Osteoblast (primary cell): Measurements from ENCODE around the gene ABCB4. TPM values are rescaled to one million over a fixed set of nuclear protein-coding genes. Genes with fewer than 3 reads are reported as not detected.
A peak's percentile ranks its signal among the peaks of the same experiment; 100 is the strongest.

ENCODE experiments used
- DNase-seq: peaks from one replicate; pipeline ENCODE4 v3.0.0; 2011; ENCODE audit warnings: low spot score, mixed read lengths; ENCODE audit not compliant: insufficient read length; ENCODE audit errors: missing footprints
- H2AFZ ChIP-seq: 2 replicates; pipeline ENCODE4 v1.6.0; 2011; ENCODE audit warnings: mild to moderate bottlenecking, low read length
- H3K27ac ChIP-seq: 2 replicates; pipeline ENCODE4 v1.5.1; 2011; ENCODE audit warnings: mild to moderate bottlenecking, low read depth, low read length, moderate library complexity
- H3K27me3 ChIP-seq: 2 replicates; pipeline ENCODE4 v1.6.0; 2012; ENCODE audit warnings: mild to moderate bottlenecking, control low read depth, inconsistent platforms, low read length, moderate library complexity; ENCODE audit not compliant: insufficient read depth
- H3K36me3 ChIP-seq: 2 replicates; pipeline ENCODE4 v1.5.1; 2011; ENCODE audit warnings: mild to moderate bottlenecking, low read length, control low read depth, moderate library complexity; ENCODE audit not compliant: insufficient read depth
- H3K4me1 ChIP-seq: 2 replicates; pipeline ENCODE4 v1.5.1; 2011; ENCODE audit warnings: mild to moderate bottlenecking, low read length, control low read depth, moderate library complexity; ENCODE audit not compliant: insufficient read depth
- H3K4me2 ChIP-seq: 2 replicates; pipeline ENCODE4 v1.6.0; 2011; ENCODE audit warnings: mild to moderate bottlenecking, low read length; ENCODE audit not compliant: insufficient read depth
- H3K4me3 ChIP-seq: fragments of 200-600 bp; sonication (generic); 3 replicates; pipeline ENCODE4 v1.5.1; 2012; ENCODE audit warnings: mild to moderate bottlenecking, low read length, inconsistent platforms; ENCODE audit not compliant: insufficient read depth
- H3K79me2 ChIP-seq: 2 replicates; pipeline ENCODE4 v1.6.0; 2012; ENCODE audit warnings: mild to moderate bottlenecking, low read length, control low read depth, inconsistent platforms; ENCODE audit not compliant: insufficient read depth
- H3K9me3 ChIP-seq: 2 replicates; pipeline ENCODE4 v1.5.1; 2011; ENCODE audit warnings: low read depth, low read length, control low read depth
- H4K20me1 ChIP-seq: 2 replicates; pipeline ENCODE4 v1.6.0; 2012; ENCODE audit warnings: mild to moderate bottlenecking, low read length, control low read depth; ENCODE audit not compliant: insufficient read depth
- CTCF ChIP-seq: IDR thresholded peaks from 2 replicates; pipeline ENCODE4 v1.5.1; 2011; ENCODE audit warnings: mild to moderate bottlenecking, low read depth, low read length, moderate library complexity; ENCODE audit errors: extremely low read depth
- total RNA-seq: library from RNA; depleted of rRNA; stranded (reverse); fragments of >200 nt; gene quantifications from 2 replicates; pipeline ENCODE4 v1.2.3, GENCODE V29; 2012

The ABCB4 gene
- total RNA-seq, 1 donor: 0.36 TPM

GRCh38 chr7:87507446-87507845 lies 32.0 kb upstream of the ABCB4 start:
- Histone ChIP-seq H3K4me1 (no peaks in the 10 kb centered on the region), H4K20me1 (no peaks in the 10 kb centered on the region), H3K4me2 (no peak overlapping the region), H2AFZ (no peak overlapping the region), H3K4me3 (no peak overlapping the region), H3K79me2 (no peaks in the 10 kb centered on the region), H3K27ac (no peak overlapping the region), H3K9me3 (no peaks in the 10 kb centered on the region), H3K36me3 (no peaks in the 10 kb centered on the region), H3K27me3 (no peaks in the 10 kb centered on the region)
- no peak for TF ChIP-seq CTCF
- no peak for DNase-seq

- no peaks in the 10 kb centered on the region for H3K36me3 ChIP-seq
- no peak overlapping the region for H3K4me3 ChIP-seq
- no peaks in the 10 kb centered on the region for H3K79me2 ChIP-seq
- H2AFZ ChIP-seq: no peak overlapping the region
- H3K4me1 ChIP-seq: no peaks in the 10 kb centered on the region
- DNase-seq: no peak
- H3K27ac ChIP-seq: no peak overlapping the region
- H3K4me2 ChIP-seq: no peak overlapping the region
- TF ChIP-seq CTCF: peak; percentile 40
- H3K9me3 ChIP-seq: no peaks in the 10 kb centered on the region
- H4K20me1 ChIP-seq: no peaks in the 10 kb centered on the region
- H3K27me3 ChIP-seq: no peaks in the 10 kb centered on the region
Observed at GRCh38 chr7:87506246-87507180, 31.0 kb upstream of the ABCB4 start.

GRCh38 chr7:87505557-87506245 lies 30.2 kb upstream of the ABCB4 start:
- no peak overlapping the region for H3K4me2 ChIP-seq
- H2AFZ ChIP-seq: no peak overlapping the region
- TF ChIP-seq CTCF: no peak
- no peak overlapping the region for H3K4me3 ChIP-seq
- H3K4me1 ChIP-seq: no peaks in the 10 kb centered on the region
- no peak for DNase-seq
- H4K20me1 ChIP-seq: no peaks in the 10 kb centered on the region
- H3K27me3 ChIP-seq: no peaks in the 10 kb centered on the region
- no peak overlapping the region for H3K27ac ChIP-seq
- no peaks in the 10 kb centered on the region for H3K36me3 ChIP-seq
- no peaks in the 10 kb centered on the region for H3K79me2 ChIP-seq
- no peaks in the 10 kb centered on the region for H3K9me3 ChIP-seq

GRCh38 chr7:87505122-87505521 lies 29.6 kb upstream of the ABCB4 start:
- H4K20me1 ChIP-seq: no peaks in the 10 kb centered on the region
- H3K27me3 ChIP-seq: no peaks in the 10 kb centered on the region
- TF ChIP-seq CTCF: no peak
- no peaks in the 10 kb centered on the region for H3K36me3 ChIP-seq
- H3K27ac ChIP-seq: no peak overlapping the region
- no peaks in the 10 kb centered on the region for H3K9me3 ChIP-seq
- no peak overlapping the region for H3K4me2 ChIP-seq
- H3K4me1 ChIP-seq: no peaks in the 10 kb centered on the region
- no peaks in the 10 kb centered on the region for H3K79me2 ChIP-seq
- no peak overlapping the region for H2AFZ ChIP-seq
- H3K4me3 ChIP-seq: no peak overlapping the region
- no peak for DNase-seq
